HepG2 (cell line): ENCODE measurements around the gene WDR26. TPM values are rescaled to one million over a fixed set of nuclear protein-coding genes. Genes with fewer than 3 reads are reported as not detected.

Experiments used
- ATF7 ChIP-seq, 2 experiments: fragments of 450-650 bp in 1 of 2; sonication (generic) in 1 of 2; formaldehyde crosslinking in 1 of 2; IDR thresholded peaks; 2 replicates each; pipeline versions ENCODE4 v1.4.0 to v1.6.1; 2016 to 2020; ENCODE audit warnings: antibody characterized with exemption in 1 of 2, mild to moderate bottlenecking in 1 of 2, missing genetic modification reagents in 1 of 2
- ATF7-NPFF ChIP-seq: sonication (generic); formaldehyde crosslinking; IDR thresholded peaks from 2 replicates; pipeline ENCODE4 v1.8.1; 2023; ENCODE audit warnings: mild to moderate bottlenecking, low read depth, missing genetic modification reagents, moderate library complexity
- CREB3 ChIP-seq: sonication (generic); formaldehyde crosslinking; IDR thresholded peaks from 2 replicates; pipeline ENCODE4 v1.5.0; 2020; ENCODE audit warnings: missing genetic modification reagents
- GFI1 ChIP-seq: sonication (generic); formaldehyde crosslinking; IDR thresholded peaks from 2 replicates; pipeline ENCODE4 v1.5.0; 2020; ENCODE audit warnings: missing genetic modification reagents, mild to moderate bottlenecking, borderline replicate concordance
- HNF4G ChIP-seq, 2 experiments: sonication (generic) in 1 of 2; formaldehyde crosslinking in 1 of 2; IDR thresholded peaks; 2 replicates each; pipeline versions ENCODE4 v1.4.0 to v1.6.1; 2011 to 2020; ENCODE audit warnings: borderline replicate concordance in 2 of 2, low read depth in 2 of 2, mild to moderate bottlenecking in 2 of 2, low read length in 1 of 2, missing genetic modification reagents in 1 of 2, moderate library complexity in 1 of 2
- JDP2 ChIP-seq: sonication (generic); formaldehyde crosslinking; IDR thresholded peaks from 2 replicates; pipeline ENCODE4 v1.8.1; 2022; ENCODE audit warnings: missing genetic modification reagents, borderline replicate concordance
- KDM2A ChIP-seq: sonication (generic); formaldehyde crosslinking; IDR thresholded peaks from 2 replicates; pipeline ENCODE4 v1.4.0; 2020; ENCODE audit warnings: low read depth, missing genetic modification reagents, borderline replicate concordance
- KLF13 ChIP-seq: sonication (generic); formaldehyde crosslinking; IDR thresholded peaks from 2 replicates; pipeline ENCODE4 v1.4.0; 2020; ENCODE audit warnings: mild to moderate bottlenecking, missing genetic modification reagents
- KMT2B ChIP-seq: IDR thresholded peaks from 2 replicates; pipeline ENCODE4 v1.6.1; 2016; ENCODE audit warnings: missing genetic modification reagents, missing compliant biosample characterization
- MAF1 ChIP-seq: sonication (generic); formaldehyde crosslinking; IDR thresholded peaks from 2 replicates; pipeline ENCODE4 v1.5.0; 2020; ENCODE audit warnings: missing genetic modification reagents, borderline replicate concordance
- MAFF ChIP-seq: IDR thresholded peaks from 2 replicates; pipeline ENCODE4 v1.6.1; 2011; ENCODE audit warnings: low read depth, low read length, improper control_type of control experiment
- MED13 ChIP-seq: sonication (generic); formaldehyde crosslinking; IDR thresholded peaks from 2 replicates; pipeline ENCODE4 v1.5.0; 2020; ENCODE audit warnings: missing genetic modification reagents
- MIER3 ChIP-seq: IDR thresholded peaks from 2 replicates; pipeline ENCODE4 v1.6.1; 2016; ENCODE audit warnings: missing compliant biosample characterization, borderline replicate concordance
- NCOA5 ChIP-seq: sonication (generic); formaldehyde crosslinking; IDR thresholded peaks from 2 replicates; pipeline ENCODE4 v1.4.0; 2020; ENCODE audit warnings: missing genetic modification reagents
- SKIL ChIP-seq: sonication (generic); formaldehyde crosslinking; IDR thresholded peaks from 2 replicates; pipeline ENCODE4 v1.8.0; 2022; ENCODE audit warnings: missing genetic modification reagents, mild to moderate bottlenecking, moderate library complexity, borderline replicate concordance
- SP140L ChIP-seq: sonication (generic); formaldehyde crosslinking; IDR thresholded peaks from 2 replicates; pipeline ENCODE4 v1.4.0; 2020; ENCODE audit warnings: missing genetic modification reagents, borderline replicate concordance
- TGIF2 ChIP-seq: IDR thresholded peaks from 2 replicates; pipeline ENCODE4 v1.6.1; 2016; ENCODE audit warnings: control low read depth, missing compliant biosample characterization
- ZBED4 ChIP-seq: sonication (generic); formaldehyde crosslinking; IDR thresholded peaks from 2 replicates; pipeline ENCODE4 v1.4.0; 2020; ENCODE audit warnings: missing genetic modification reagents, borderline replicate concordance
- ZFP37 ChIP-seq: sonication (generic); formaldehyde crosslinking; IDR thresholded peaks from 2 replicates; pipeline ENCODE4 v1.4.0; 2020; ENCODE audit warnings: missing genetic modification reagents, borderline replicate concordance
- ZNF83 ChIP-seq: sonication (generic); formaldehyde crosslinking; IDR thresholded peaks from 2 replicates; pipeline ENCODE4 v1.4.0; 2020; ENCODE audit warnings: missing genetic modification reagents, mild to moderate bottlenecking, borderline replicate concordance
- ZNF878 ChIP-seq: sonication (generic); formaldehyde crosslinking; IDR thresholded peaks from 2 replicates; pipeline ENCODE4 v1.8.1; 2023; ENCODE audit warnings: mild to moderate bottlenecking, missing genetic modification reagents, moderate library complexity
- polyA plus RNA-seq, 8 experiments: library from polyadenylated mRNA; depleted of rRNA in 3 of 8; stranded (reverse) in 7 of 8; unstranded in 1 of 8; fragments of >200 nt; fragmentation: Illumina TruSeq in 4 of 8; extraction: Trizol in 4 of 8; gene quantifications; 2 replicates each; pipeline versions ENCODE4 v1.2.1 to v1.2.3, GENCODE V29; 2011 to 2016; ENCODE audit warnings: low read depth in 4 of 8, missing spikeins in 1 of 8, mixed read lengths in 1 of 8; ENCODE audit not compliant: insufficient read depth in 1 of 8
- total RNA-seq, 5 experiments: library from RNA; depleted of rRNA; stranded (reverse); fragments of >200 nt; fragmentation: Illumina TruSeq; extraction: Trizol; gene quantifications; 2 replicates each; pipeline ENCODE4 v1.2.3, GENCODE V29; 2016; ENCODE audit warnings: low read depth in 1 of 5
- TF ChIP-seq, protein P1 (sequence below): sonication (generic); formaldehyde crosslinking; IDR thresholded peaks from 2 replicates; pipeline ENCODE4 v1.8.1; 2023; ENCODE audit warnings: missing genetic modification reagents, mild to moderate bottlenecking, borderline replicate concordance

The WDR26 gene
- total and polyA plus RNA-seq, 2 of the 13 experiments (the other 11 are each of a cell fraction or from before 2014, with no cell fraction given) = 13.2 to 23.7 TPM

DNA sequence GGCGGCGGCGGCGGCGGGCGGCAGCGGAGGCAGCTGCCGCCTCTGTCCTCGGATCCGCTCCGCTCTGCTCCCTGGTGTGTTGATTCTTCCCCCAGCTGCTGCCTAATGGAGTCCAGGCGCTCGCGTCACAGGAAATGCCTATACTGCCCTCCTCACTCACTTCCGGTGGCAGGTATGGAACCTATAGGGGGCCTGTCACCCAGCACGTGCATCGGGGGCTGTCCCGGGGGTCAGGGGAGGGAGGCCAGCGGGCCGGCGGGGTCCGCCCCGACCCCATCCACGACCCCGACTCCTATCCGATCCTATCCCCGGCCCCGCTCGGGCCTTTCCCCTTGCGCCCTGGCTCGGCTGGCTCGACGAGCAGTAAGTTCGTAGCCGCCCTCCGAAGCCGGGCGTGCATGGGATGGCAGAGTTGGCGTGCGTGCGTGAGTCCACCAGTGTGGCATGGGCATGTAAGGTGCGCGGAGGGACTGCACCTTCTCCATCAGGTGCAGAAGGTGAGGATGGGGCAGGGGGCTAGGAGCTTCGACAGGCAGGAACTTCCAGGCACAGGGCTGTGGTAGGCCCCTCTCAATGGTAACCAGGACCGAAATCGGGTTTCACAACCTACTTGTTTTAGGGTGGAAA, at the start of gene WDR26 (continued):
- TF ChIP-seq MAFF = no peak
- TF ChIP-seq TGIF2 (CRISPR knock-in tag) = peak; percentile 98
- no peak for TF ChIP-seq ZBED4 (CRISPR knock-in tag)
- TF ChIP-seq ATF7-NPFF = peak; percentile 61; the same call in 1 of the 2 replicates
- TF ChIP-seq MIER3 (CRISPR knock-in tag) = peak; percentile 24; the same call in 1 of the 2 replicates
- TF ChIP-seq JDP2 (CRISPR knock-in tag) = no peak
- 0 out of 2 replicates have a peak, but pooled peaks have one; percentile 78 for TF ChIP-seq CREB3 (CRISPR knock-in tag)
- 0 out of 2 replicates have a peak, but pooled peaks have one; percentile 19 for TF ChIP-seq GFI1 (CRISPR knock-in tag)
- no peak for TF ChIP-seq HNF4G (IDR thresholded peaks at IDR 0.05; ENCODE audit: borderline replicate concordance, low read depth, low read length)
- TF ChIP-seq HNF4G (CRISPR knock-in tag; IDR thresholded peaks at IDR 0.05; ENCODE audit: borderline replicate concordance, low read depth) = 0 out of 2 replicates have a peak, but pooled peaks have one; percentile 13
- TF ChIP-seq ZNF878 = no peak
- TF ChIP-seq, protein P1, sequence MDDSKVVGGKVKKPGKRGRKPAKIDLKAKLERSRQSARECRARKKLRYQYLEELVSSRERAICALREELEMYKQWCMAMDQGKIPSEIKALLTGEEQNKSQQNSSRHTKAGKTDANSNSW (CRISPR knock-in tag) = no peak
- TF ChIP-seq MED13 (CRISPR knock-in tag) = 0 out of 2 replicates have a peak, but pooled peaks have one; percentile 44
- peak; percentile 93 for TF ChIP-seq KMT2B (CRISPR knock-in tag)
- TF ChIP-seq ATF7 (IDR thresholded peaks at IDR 0.05) = no peak
- TF ChIP-seq ATF7 (CRISPR knock-in tag; IDR thresholded peaks at IDR 0.05) = no peak
- no peak for TF ChIP-seq SKIL (CRISPR knock-in tag)
- TF ChIP-seq NCOA5 (CRISPR knock-in tag) = no peak
- 0 out of 2 replicates have a peak, but pooled peaks have one; percentile 51 for TF ChIP-seq MAF1 (CRISPR knock-in tag)
- peak; percentile 70; the same call in 1 of the 2 replicates for TF ChIP-seq ZFP37
- TF ChIP-seq KDM2A = peak; percentile 78; the same call in 1 of the 2 replicates
- TF ChIP-seq SP140L (CRISPR knock-in tag) = no peak
- TF ChIP-seq ZNF83 (CRISPR knock-in tag) = 0 out of 2 replicates have a peak, but pooled peaks have one; percentile 82
- TF ChIP-seq KLF13 (CRISPR knock-in tag) = no peak
